HG02763 (cell line): Measurements from ENCODE around the gene KCNQ2.
"Not testable (repeated sequence)": the region's sequence is repeated elsewhere in the genome, so short reads cannot be mapped to it uniquely, and the experiment has no call there.

Source experiments
- ATAC-seq: cut with Tn5 transposase; IDR thresholded peaks from one replicate; pipeline ENCODE4 v1.9.1; 2021; ENCODE audit warnings: mild to moderate bottlenecking, moderate library complexity; ENCODE audit not compliant: unreplicated experiment

KCNQ2 gene

GRCh38 chr20:63471981-63472831 is at the start of gene KCNQ2:
Gene KCNQ2, minus strand, starts transcription at chr20:63472655. Its CDS starts 192 bp downstream, at chr20:63472463.
- no peak for ATAC-seq

GRCh38 chr20:63521602-63522001 is 49.1 kb upstream of the KCNQ2 start:
- no peak for ATAC-seq

- peak; percentile 39 for ATAC-seq
These were observed 48.6 kb upstream of the KCNQ2 start for GRCh38 chr20:63520934-63521601.

DNA sequence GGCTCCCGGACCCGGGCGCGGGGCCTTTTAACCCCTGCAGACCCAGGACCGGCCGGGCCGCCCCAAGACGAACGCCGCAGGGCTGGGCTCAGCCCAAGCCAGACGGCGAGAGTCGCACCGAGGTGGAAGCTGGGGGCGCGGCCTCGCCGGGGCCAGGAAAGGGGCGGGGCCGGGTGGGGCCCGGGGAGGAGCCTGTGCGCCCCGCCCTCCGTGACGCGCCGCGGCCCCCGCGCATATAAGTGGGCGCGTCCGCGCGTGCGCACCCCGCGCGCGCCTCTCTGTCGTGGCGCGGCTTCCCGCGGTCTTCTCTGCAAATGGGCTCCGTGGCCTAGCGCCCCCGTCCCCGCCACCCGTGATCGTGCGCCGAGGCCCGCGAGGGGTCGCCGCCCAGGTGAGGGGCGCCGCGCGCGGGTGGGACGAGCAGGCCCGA is 48.1 kb upstream of the KCNQ2 start, which contains the start of gene PPDPF:
TSS of gene PPDPF (plus strand) at position 262 of the 430 bp plus-strand sequence. CDS start 544 bp downstream, outside the sequence.
- ATAC-seq, result peak; percentile 74

DNA sequence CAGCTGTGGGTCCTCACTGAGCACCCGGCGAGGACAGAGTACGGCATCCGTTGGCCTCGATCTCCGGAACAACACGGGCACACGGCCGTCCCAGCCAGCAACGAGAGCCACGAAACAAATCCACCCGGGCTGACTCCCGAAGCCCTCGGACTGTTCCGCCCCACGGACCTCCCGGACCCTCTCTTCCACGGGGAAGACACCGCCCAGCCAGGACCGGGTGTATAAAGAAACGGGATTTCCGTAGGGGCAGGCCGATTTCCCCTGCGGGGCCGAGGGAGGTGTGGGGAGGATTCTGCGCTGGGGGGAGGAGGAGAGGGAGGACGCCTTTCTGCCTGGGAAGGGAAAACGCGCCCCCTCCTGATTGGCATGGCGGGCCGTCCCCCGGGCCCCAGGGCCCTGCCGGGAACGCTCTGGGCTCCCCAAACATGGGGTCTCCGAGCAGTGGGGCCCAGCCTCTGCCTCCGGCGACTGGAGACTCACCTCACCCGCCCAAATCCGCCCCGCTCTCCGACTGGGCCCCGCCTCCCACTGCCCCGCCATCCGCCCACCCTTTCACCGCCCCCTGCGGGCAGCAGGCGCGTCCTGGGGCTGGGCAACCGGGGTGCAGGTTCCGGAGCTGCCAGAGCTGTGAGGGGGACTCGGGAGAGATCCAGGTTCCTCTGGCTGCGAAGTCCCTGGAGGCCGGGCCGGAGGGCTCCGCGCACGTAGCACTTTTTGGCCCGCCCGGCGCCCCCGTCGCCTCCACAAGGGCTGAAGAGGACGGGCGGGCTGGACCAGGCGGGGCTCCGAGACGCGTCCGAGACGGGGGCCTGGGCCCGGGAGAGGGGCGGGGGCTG is 47.4 kb upstream of the KCNQ2 start:
- ATAC-seq, result peak; percentile 43

DNA sequence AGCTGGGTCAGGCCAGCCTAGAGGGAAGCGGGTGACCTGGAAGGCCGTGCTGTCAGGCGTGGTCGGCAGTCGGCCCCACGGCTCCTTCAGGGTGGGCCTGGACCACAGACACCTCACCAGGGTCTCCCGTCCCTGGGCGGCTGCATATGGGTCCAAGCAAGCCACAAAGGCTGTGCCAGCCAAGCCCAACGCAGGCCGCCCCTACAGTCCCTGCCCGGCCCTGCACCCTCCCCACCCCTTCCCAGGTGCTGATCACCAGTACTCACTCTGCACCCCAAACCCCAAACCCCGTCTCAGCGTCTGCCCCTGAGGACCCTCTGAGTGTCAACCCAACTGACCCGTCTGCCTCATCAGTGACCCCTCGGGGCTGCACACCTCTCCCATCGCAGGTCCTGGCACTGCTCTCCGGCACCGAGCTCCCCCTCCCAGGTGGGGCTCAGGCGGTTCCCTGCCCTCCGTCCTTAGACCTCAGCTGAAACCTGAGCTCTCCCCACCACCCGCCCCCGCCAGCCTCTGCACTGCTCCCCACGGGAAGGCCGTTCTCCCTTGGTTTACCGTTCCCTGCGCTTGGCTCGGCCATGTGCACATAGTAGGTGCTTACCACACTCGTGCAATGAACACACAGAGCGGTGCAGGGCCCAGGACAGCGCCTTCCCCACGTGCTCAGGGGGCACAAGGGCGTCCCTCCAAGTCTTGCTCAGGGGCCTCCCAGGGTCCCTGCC is 46.7 kb upstream of the KCNQ2 start:
- no peak for ATAC-seq

DNA sequence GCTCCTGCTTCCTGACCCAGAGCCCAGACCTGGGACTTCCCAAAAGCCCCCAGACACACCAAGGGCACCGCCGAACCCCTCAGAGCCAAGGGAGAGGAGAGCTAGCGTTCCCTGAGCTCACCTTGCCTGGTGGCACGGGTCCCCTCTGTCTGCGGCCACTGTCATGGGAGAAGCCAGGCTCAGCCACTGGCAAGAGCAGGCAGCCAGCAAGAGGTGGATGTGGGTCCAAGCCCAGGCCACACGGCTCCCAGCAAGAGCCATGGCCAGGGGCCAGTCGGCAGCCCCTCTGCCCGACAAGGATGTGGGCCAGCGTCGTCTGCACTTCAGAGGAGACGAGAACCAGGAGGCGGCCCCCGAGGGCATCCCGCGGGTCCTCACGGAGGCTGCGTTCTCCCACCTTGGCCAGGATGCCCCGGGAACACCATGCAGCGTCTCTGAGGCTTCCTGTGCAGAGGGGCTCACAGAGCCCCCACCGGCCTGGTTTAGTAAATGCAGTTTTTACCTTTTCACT is 46.0 kb upstream of the KCNQ2 start:
- ATAC-seq, result no peak

- no peak for ATAC-seq
These were observed 45.2 kb upstream of the KCNQ2 start for GRCh38 chr20:63517376-63518309.

- not testable (repeated sequence) for ATAC-seq
These were observed 42.1 kb upstream of the KCNQ2 start for GRCh38 chr20:63514520-63514919.

DNA sequence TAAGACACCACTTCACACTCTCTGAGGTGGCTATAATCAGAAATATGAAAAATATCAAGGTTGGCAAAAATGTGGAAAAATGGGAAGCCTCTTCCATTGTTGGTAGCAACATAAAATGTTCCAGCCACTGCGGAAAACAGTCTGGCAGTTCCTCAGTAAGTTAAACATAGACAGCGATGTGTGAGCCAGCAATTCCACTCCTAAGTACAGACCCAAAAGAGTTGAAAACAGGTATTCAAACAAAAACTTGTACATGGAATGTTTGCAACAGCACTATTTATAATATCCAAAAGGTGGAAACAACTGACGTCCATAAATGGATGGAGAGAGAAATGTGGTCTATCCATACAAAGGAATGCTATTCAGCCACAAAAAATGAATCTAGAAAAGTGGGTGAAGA is 40.8 kb upstream of the KCNQ2 start:
- no peak for ATAC-seq

DNA sequence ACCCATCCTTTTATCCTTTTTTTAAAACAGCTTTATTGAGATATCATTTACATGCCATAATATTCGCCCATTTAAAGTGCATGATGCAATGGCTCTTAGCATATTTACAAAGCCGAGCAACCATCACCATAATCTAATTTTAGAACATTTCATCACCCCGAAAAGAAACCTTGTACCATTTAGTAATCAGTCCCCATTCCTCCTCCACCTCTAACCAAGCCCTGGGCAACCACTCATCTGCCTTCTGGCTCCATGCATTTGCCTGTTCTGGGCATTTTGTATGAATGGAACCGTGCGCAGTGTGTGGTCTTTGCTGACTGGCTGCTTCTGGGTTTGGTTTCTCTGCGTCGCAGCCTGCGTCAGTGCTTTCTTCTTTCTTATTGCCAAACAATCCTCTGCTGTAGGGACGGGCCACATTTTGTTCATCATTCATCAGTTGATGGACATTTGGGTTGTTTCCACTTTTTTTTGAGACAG is 36.7 kb upstream of the KCNQ2 start:
- no peak for ATAC-seq

DNA sequence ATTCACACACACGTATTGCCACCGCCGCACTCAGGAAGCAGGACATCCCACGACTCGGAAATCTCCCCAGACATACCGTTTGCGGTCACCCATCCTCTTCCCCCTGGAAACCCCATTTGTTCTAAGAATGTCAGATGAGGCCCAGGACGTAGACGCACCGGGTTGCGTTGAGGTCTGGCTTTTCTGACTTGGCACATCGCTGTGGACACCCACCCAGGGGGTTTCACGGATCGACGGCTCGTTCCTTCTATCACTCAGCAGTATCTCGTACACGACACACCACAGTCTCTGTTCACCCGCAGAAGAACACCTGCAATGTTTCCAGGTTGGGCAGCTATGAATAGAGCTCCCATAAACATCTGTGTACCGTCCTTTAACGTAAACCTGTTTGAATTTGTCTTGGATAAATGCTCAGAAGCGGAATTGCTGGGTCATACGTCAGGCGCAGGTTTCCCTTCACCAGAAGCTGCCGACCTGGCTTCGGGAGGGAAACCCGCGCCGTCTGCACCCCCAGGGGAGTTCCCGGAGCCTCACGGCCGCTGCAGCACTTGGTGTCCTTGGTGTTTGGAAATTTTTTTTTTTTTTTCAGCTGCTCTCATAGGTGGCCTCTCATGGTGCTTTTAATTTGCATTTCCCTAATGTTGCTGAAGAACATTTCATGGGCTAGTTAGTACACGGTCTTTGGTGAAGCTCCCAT is 35.8 kb upstream of the KCNQ2 start:
- no peak for ATAC-seq

- ATAC-seq, result no peak
These were observed 34.8 kb upstream of the KCNQ2 start for GRCh38 chr20:63507083-63507743.

DNA sequence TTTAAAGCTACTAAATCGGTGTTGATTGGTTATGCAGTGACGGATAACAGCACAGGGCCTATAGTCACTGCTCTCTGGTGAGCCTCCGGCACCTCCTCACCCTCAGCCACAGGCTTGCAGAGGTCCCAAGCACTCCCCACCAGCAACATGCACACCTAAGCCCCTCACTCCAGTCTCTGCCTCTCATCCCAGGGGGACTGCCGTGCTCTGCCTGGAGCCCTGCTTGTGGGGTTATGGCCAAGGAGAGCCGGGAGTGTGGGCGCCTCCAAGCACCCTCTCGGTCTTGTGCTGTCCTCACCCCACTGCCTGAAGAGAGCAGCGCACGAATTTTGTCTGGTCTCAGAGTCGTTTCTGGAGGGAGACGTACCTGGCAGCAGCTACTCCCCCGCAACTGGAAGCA is 33.3 kb upstream of the KCNQ2 start:
- no peak for ATAC-seq

- ATAC-seq, result no peak
These were observed 32.8 kb upstream of the KCNQ2 start for GRCh38 chr20:63505281-63505680.

DNA sequence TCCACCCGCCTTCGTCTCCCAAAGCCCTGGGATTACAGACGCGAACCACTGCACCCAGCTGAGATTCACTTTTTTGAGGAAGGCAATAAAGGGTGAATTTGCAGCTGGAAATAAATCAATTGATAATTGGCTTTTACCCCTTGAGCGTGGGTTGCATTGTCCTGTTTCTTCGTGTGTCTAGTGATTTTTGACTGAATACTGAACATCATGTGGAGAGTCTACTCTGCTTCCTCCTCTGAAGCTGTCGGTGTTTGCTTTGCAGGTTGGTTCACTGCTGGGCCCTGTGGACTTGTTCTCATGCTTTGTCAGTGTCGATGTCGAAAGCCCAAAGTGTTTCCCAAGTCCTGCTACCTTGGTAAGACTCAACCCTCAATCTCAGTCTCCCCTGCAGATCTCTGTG is 32.2 kb upstream of the KCNQ2 start:
- ATAC-seq, result no peak

DNA sequence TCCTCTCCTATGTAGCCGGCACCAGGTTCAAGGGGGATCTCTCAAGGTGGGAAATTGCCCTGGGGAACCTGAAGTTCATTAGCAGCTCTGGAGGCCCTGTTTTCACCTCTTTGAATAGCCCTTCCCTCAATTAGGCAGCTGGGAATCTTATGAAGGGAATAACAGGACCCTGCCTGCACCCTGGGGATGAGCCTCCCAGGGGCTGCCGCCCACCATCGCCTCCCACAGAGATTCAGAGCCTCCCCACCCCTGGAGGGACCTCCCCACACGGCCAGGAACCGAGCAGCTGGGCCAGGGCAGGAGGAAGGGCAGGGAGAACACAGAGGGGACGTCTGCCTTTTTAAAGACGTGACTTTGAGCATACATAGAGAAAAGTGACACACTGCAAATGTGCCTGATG is 31.1 kb upstream of the KCNQ2 start:
- ATAC-seq, result no peak

DNA sequence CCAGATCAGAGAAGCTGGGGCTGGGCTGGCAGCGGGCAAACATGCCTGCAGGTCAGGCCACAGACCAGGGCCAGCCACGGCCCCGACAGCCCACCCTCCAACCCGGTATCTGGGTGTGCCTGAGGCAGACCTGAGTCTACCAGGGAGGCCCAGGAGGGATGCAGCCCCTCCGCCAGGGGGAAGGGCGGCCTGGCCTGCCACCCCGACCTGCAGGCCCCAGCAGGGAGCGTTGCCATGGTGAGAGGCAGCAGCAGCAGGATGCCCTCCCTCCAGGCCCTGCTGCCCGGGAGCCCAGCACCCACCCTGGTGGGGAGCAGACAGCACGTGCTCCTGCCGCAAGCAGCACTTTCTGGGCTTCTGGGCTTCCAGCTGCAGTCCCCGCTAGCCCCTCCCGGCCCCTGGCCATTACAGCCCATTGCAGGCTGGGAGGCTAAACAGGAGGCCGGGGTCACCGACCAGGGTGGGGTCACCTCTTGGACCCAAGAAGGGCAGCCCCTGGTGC is 30.3 kb upstream of the KCNQ2 start:
- ATAC-seq, result no peak
